Measurements from ENCODE around the gene IL17D. TPM values are rescaled to one million over a fixed set of nuclear protein-coding genes. Genes with fewer than 3 reads are reported as not detected.

Gene IL17D
- 34.0 TPM for polyA plus RNA-seq
- long read RNA-seq, donor 1, result 0 reads
- long read RNA-seq, donor 2, result 0 reads
- long read RNA-seq, donor 3, result 0 reads
- long read RNA-seq, donor 4, partial matches to known transcripts, result 12 of 12 reads
- long read RNA-seq, donor 4, other reads (novel, unspliced or antisense), result 0 of 12 reads
- long read RNA-seq, donor 5, result 0 reads
- long read RNA-seq, donor 6, result 0 reads
- long read RNA-seq, donor 7, result 0 reads
- long read RNA-seq, donor 8, result 0 reads
- long read RNA-seq, donor 9, result 0 reads
- long read RNA-seq, donor 10, result 0 reads
- long read RNA-seq, donor 11, partial matches to known transcripts, result 7 of 7 reads
- long read RNA-seq, donor 11, other reads (novel, unspliced or antisense), result 0 of 7 reads

- Histone ChIP-seq H3K4me3 (ENCODE audit: low read length) (peak within 1 kb of the TSS; percentile 80), H3K27ac (ENCODE audit: low read length) (peak within 1 kb of the TSS; percentile 53), H3K36me3 (ENCODE audit: control insufficient read depth, insufficient read depth, low read length) (no peaks in the 10 kb centered on the region), H3K27me3 (ENCODE audit: control insufficient read depth, insufficient read depth, low read length) (peaks cover 2% of the 10 kb centered on the region), H3K9me3 (ENCODE audit: control insufficient read depth, low read depth, low read length) (no peaks in the 10 kb centered on the region), H3K4me1 (ENCODE audit: control insufficient read depth, insufficient read depth, low read length) (peaks cover 8% of the 10 kb centered on the region)
- peak in 1 of 2 donors; percentile 68 for DNase-seq
- WGBS (ENCODE audit: insufficient coverage, low lambda C conversion rate), result no CpG with 5 or more reads among the region's 94 CpGs
Measured at GRCh38 chr13:20702915-20703779, at the start of gene IL17D. TSS of gene IL17D (plus strand) at chr13:20703699. CDS start at chr13:20704002, 303 bp downstream.

- no peaks in the 10 kb centered on the region for H3K27me3 ChIP-seq (ENCODE audit: control insufficient read depth, insufficient read depth, low read length)
- H3K9me3 ChIP-seq (ENCODE audit: control insufficient read depth, low read depth, low read length), result no peaks in the 10 kb centered on the region
- peaks cover 12% of the 10 kb centered on the region for H3K36me3 ChIP-seq (ENCODE audit: control insufficient read depth, insufficient read depth, low read length)
- no peak overlapping the region for H3K27ac ChIP-seq (ENCODE audit: low read length)
- H3K4me3 ChIP-seq (ENCODE audit: low read length), result no peak overlapping the region
- no peaks in the 10 kb centered on the region for H3K4me1 ChIP-seq (ENCODE audit: control insufficient read depth, insufficient read depth, low read length)
- no CpG with 5 or more reads among the region's 1 CpG for WGBS (ENCODE audit: insufficient coverage, low lambda C conversion rate)
- no peak for DNase-seq
Measured at GRCh38 chr13:20654156-20654555, 49.3 kb upstream of the IL17D start.

- 100% methylated on average over 1 of the region's 5 CpGs for WGBS (ENCODE audit: insufficient coverage, low lambda C conversion rate)
- DNase-seq, result no peak
- H3K27ac ChIP-seq (ENCODE audit: low read length), result no peak overlapping the region
- no peak overlapping the region for H3K4me3 ChIP-seq (ENCODE audit: low read length)
- H3K27me3 ChIP-seq (ENCODE audit: control insufficient read depth, insufficient read depth, low read length), result no peaks in the 10 kb centered on the region
- H3K9me3 ChIP-seq (ENCODE audit: control insufficient read depth, low read depth, low read length), result no peaks in the 10 kb centered on the region
- H3K36me3 ChIP-seq (ENCODE audit: control insufficient read depth, insufficient read depth, low read length), result peaks cover 25% of the 10 kb centered on the region
- no peaks in the 10 kb centered on the region for H3K4me1 ChIP-seq (ENCODE audit: control insufficient read depth, insufficient read depth, low read length)
Measured at GRCh38 chr13:20658451-20659040, 45.0 kb upstream of the IL17D start.

- no peaks in the 10 kb centered on the region for H3K9me3 ChIP-seq (ENCODE audit: control insufficient read depth, low read depth, low read length)
- H3K36me3 ChIP-seq (ENCODE audit: control insufficient read depth, insufficient read depth, low read length), result peaks cover 19% of the 10 kb centered on the region
- DNase-seq, result no peak
- H3K27me3 ChIP-seq (ENCODE audit: control insufficient read depth, insufficient read depth, low read length), result no peaks in the 10 kb centered on the region
- H3K27ac ChIP-seq (ENCODE audit: low read length), result no peak overlapping the region
- H3K4me1 ChIP-seq (ENCODE audit: control insufficient read depth, insufficient read depth, low read length), result no peaks in the 10 kb centered on the region
- H3K4me3 ChIP-seq (ENCODE audit: low read length), result no peak overlapping the region
Measured at GRCh38 chr13:20664351-20664750, 39.1 kb upstream of the IL17D start.

GRCh38 chr13:20666948-20667347 lies 36.6 kb upstream of the IL17D start:
- H3K4me1 ChIP-seq (ENCODE audit: control insufficient read depth, insufficient read depth, low read length), result no peaks in the 10 kb centered on the region
- H3K4me3 ChIP-seq (ENCODE audit: low read length), result no peak overlapping the region
- no peak overlapping the region for H3K27ac ChIP-seq (ENCODE audit: low read length)
- peaks cover 15% of the 10 kb centered on the region for H3K36me3 ChIP-seq (ENCODE audit: control insufficient read depth, insufficient read depth, low read length)
- no peak for DNase-seq
- H3K9me3 ChIP-seq (ENCODE audit: control insufficient read depth, low read depth, low read length), result no peaks in the 10 kb centered on the region
- H3K27me3 ChIP-seq (ENCODE audit: control insufficient read depth, insufficient read depth, low read length), result no peaks in the 10 kb centered on the region
- WGBS (ENCODE audit: insufficient coverage, low lambda C conversion rate), result 80% methylated on average over 2 of the region's 4 CpGs

- Histone ChIP-seq H3K27ac (ENCODE audit: low read length) (no peak overlapping the region), H3K4me3 (ENCODE audit: low read length) (no peak overlapping the region), H3K27me3 (ENCODE audit: control insufficient read depth, insufficient read depth, low read length) (no peaks in the 10 kb centered on the region), H3K9me3 (ENCODE audit: control insufficient read depth, low read depth, low read length) (no peaks in the 10 kb centered on the region), H3K36me3 (ENCODE audit: control insufficient read depth, insufficient read depth, low read length) (peaks cover 17% of the 10 kb centered on the region), H3K4me1 (ENCODE audit: control insufficient read depth, insufficient read depth, low read length) (no peaks in the 10 kb centered on the region)
- peak in 1 of 2 donors; percentile 20 for DNase-seq
- no CpG with 5 or more reads among the region's 4 CpGs for WGBS (ENCODE audit: insufficient coverage, low lambda C conversion rate)
Measured at GRCh38 chr13:20667857-20668437, 35.6 kb upstream of the IL17D start.

GRCh38 chr13:20669162-20669561 lies 34.3 kb upstream of the IL17D start:
- no peak overlapping the region for H3K27ac ChIP-seq (ENCODE audit: low read length)
- DNase-seq, result no peak
- H3K27me3 ChIP-seq (ENCODE audit: control insufficient read depth, insufficient read depth, low read length), result no peaks in the 10 kb centered on the region
- H3K4me3 ChIP-seq (ENCODE audit: low read length), result no peak overlapping the region
- H3K4me1 ChIP-seq (ENCODE audit: control insufficient read depth, insufficient read depth, low read length), result no peaks in the 10 kb centered on the region
- H3K9me3 ChIP-seq (ENCODE audit: control insufficient read depth, low read depth, low read length), result no peaks in the 10 kb centered on the region
- WGBS (ENCODE audit: insufficient coverage, low lambda C conversion rate), result no CpG with 5 or more reads among the region's 5 CpGs
- H3K36me3 ChIP-seq (ENCODE audit: control insufficient read depth, insufficient read depth, low read length), result peaks cover 20% of the 10 kb centered on the region

GRCh38 chr13:20671789-20672188 lies 31.7 kb upstream of the IL17D start:
- Histone ChIP-seq H3K27me3 (ENCODE audit: control insufficient read depth, insufficient read depth, low read length) (no peaks in the 10 kb centered on the region), H3K9me3 (ENCODE audit: control insufficient read depth, low read depth, low read length) (no peaks in the 10 kb centered on the region), H3K4me1 (ENCODE audit: control insufficient read depth, insufficient read depth, low read length) (no peaks in the 10 kb centered on the region), H3K4me3 (ENCODE audit: low read length) (no peak overlapping the region), H3K36me3 (ENCODE audit: control insufficient read depth, insufficient read depth, low read length) (peaks cover 27% of the 10 kb centered on the region), H3K27ac (ENCODE audit: low read length) (no peak overlapping the region)
- no peak for DNase-seq
- WGBS (ENCODE audit: insufficient coverage, low lambda C conversion rate), result no CpG with 5 or more reads among the region's 1 CpG

GRCh38 chr13:20672772-20673171 lies 30.7 kb upstream of the IL17D start:
- WGBS (ENCODE audit: insufficient coverage, low lambda C conversion rate), result no CpG with 5 or more reads among the region's 2 CpGs

GRCh38 chr13:20673715-20674114 lies 29.8 kb upstream of the IL17D start:
- DNase-seq, result no peak
- H3K4me3 ChIP-seq (ENCODE audit: low read length), result no peak overlapping the region
- H3K27ac ChIP-seq (ENCODE audit: low read length), result no peak overlapping the region
- WGBS (ENCODE audit: insufficient coverage, low lambda C conversion rate), result 93% methylated on average over 3 of the region's 5 CpGs
- H3K27me3 ChIP-seq (ENCODE audit: control insufficient read depth, insufficient read depth, low read length), result no peaks in the 10 kb centered on the region
- peaks cover 27% of the 10 kb centered on the region for H3K36me3 ChIP-seq (ENCODE audit: control insufficient read depth, insufficient read depth, low read length)
- peaks cover 3% of the 10 kb centered on the region for H3K4me1 ChIP-seq (ENCODE audit: control insufficient read depth, insufficient read depth, low read length)
- no peaks in the 10 kb centered on the region for H3K9me3 ChIP-seq (ENCODE audit: control insufficient read depth, low read depth, low read length)

More at GRCh38 chr13:20672772-20673171, 30.7 kb upstream of the IL17D start:
- Histone ChIP-seq H3K9me3 (ENCODE audit: control insufficient read depth, low read depth, low read length) (no peaks in the 10 kb centered on the region), H3K27ac (ENCODE audit: low read length) (no peak overlapping the region), H3K27me3 (ENCODE audit: control insufficient read depth, insufficient read depth, low read length) (no peaks in the 10 kb centered on the region), H3K36me3 (ENCODE audit: control insufficient read depth, insufficient read depth, low read length) (peaks cover 27% of the 10 kb centered on the region), H3K4me1 (ENCODE audit: control insufficient read depth, insufficient read depth, low read length) (peaks cover 3% of the 10 kb centered on the region), H3K4me3 (ENCODE audit: low read length) (no peak overlapping the region)
- DNase-seq, result no peak

All from large intestine (tissue), 12 donors.